Measurements from ENCODE around the gene TTLL13. TPM values are rescaled to one million over a fixed set of nuclear protein-coding genes. Genes with fewer than 3 reads are reported as not detected.
"Not testable (repeated sequence)": the region's sequence is repeated elsewhere in the genome, so short reads cannot be mapped to it uniquely, and the experiment has no call there.

The TTLL13 gene
- total and polyA plus RNA-seq, 12 donors = 0.11 to 1.9 (median 0.28) TPM; not detected in 5

- no peaks in the 10 kb centered on the region for H3K36me3 ChIP-seq (replicated peaks in 1 of 2)
- TF ChIP-seq POLR2A (IDR thresholded peaks at IDR 0.05) = no peak
- TF ChIP-seq CTCF (IDR thresholded peaks at IDR 0.05) = no peak
- H3K4me3 ChIP-seq = no peak overlapping the region
- H3K9me3 ChIP-seq (replicated peaks in 1 of 3) = no peaks in the 10 kb centered on the region
- H3K27ac ChIP-seq = no peak overlapping the region
- WGBS, 4 donors = 84 to 92% (median 86%) methylated on average over 9 of the region's 9 CpGs
- H3K4me1 ChIP-seq (replicated peaks in 1 of 2) = no peaks in the 10 kb centered on the region
- H3K27me3 ChIP-seq = no peaks in the 10 kb centered on the region
- intact Hi-C loops (cut with DNase I) = no loop called here
- DNase-seq = peak in 2 of 7 donors; percentile 17 to 46
These were observed 51.2 kb downstream of the TTLL13 start for GRCh38 chr15:90300541-90300940.

- H3K27ac ChIP-seq = peak overlapping the region in 2 of 5 donors; percentile 19 to 41
- no peaks in the 10 kb centered on the region for H3K9me3 ChIP-seq (replicated peaks in 1 of 3)
- intact Hi-C loops (cut with DNase I) = no loop called here
- no peaks in the 10 kb centered on the region for H3K4me1 ChIP-seq (replicated peaks in 1 of 2)
- TF ChIP-seq POLR2A (IDR thresholded peaks at IDR 0.05) = no peak
- TF ChIP-seq CTCF (IDR thresholded peaks at IDR 0.05) = peak; percentile 42 to 79 (median 69)
- DNase-seq = peak; percentile 59 to 83 (median 75)
- no peak overlapping the region for H3K4me3 ChIP-seq
- H3K36me3 ChIP-seq (replicated peaks in 1 of 2) = no peaks in the 10 kb centered on the region
- no peaks in the 10 kb centered on the region for H3K27me3 ChIP-seq
- WGBS, 4 donors = 48 to 68% (median 62%) methylated on average over 11 to 21 of the region's 21 CpGs
These were observed 51.8 kb downstream of the TTLL13 start for GRCh38 chr15:90300988-90301706.

GRCh38 chr15:90301707-90302300 is 52.4 kb downstream of the TTLL13 start:
- TF ChIP-seq POLR2A (IDR thresholded peaks at IDR 0.05) (no peak), CTCF (IDR thresholded peaks at IDR 0.05) (no peak)
- intact Hi-C loops (cut with DNase I) = no loop called here
- Histone ChIP-seq H3K36me3 (replicated peaks in 1 of 2) (no peaks in the 10 kb centered on the region), H3K9me3 (replicated peaks in 1 of 3) (no peaks in the 10 kb centered on the region), H3K27ac (peak overlapping the region in 2 of 5 donors; percentile 19 to 41), H3K4me1 (replicated peaks in 1 of 2) (no peaks in the 10 kb centered on the region), H3K27me3 (no peaks in the 10 kb centered on the region), H3K4me3 (no peak overlapping the region)
- WGBS, 4 donors = 62 to 64% (median 63%) methylated on average over 8 of the region's 8 CpGs
- DNase-seq = peak in 2 of 7 donors; percentile 11 to 31

- H3K4me3 ChIP-seq; intact Hi-C loops (cut with DNase I); H3K27ac ChIP-seq; H3K36me3 ChIP-seq (replicated peaks in 1 of 2); H3K9me3 ChIP-seq (replicated peaks in 1 of 3); H3K4me1 ChIP-seq (replicated peaks in 1 of 2); H3K27me3 ChIP-seq: not testable (repeated sequence)
- peak in 1 of 7 donors; percentile 31 for DNase-seq
- 92 to 94% (median 94%) methylated on average over 14 of the region's 14 CpGs for WGBS, 4 donors
These were observed 56.0 kb downstream of the TTLL13 start for GRCh38 chr15:90305355-90305754.

Data from adrenal gland (tissue), 12 donors.